ENCODE results near the gene PRSS50.

Gene PRSS50

GRCh38 chr3:46716461-46717441, 918 bp downstream of the PRSS50 start:
- no peak overlapping the region for H3K4me3 ChIP-seq (ENCODE audit: low read depth, low read length)
- DNase-seq (ENCODE audit: low read depth): no peak
- no peak for TF ChIP-seq CTCF (IDR thresholded peaks at IDR 0.05; ENCODE audit: low read depth, low read length, missing control alignments)

GRCh38 chr3:46715507-46716175, 2.0 kb downstream of the PRSS50 start:
- no peak for DNase-seq (ENCODE audit: low read depth)
- H3K4me3 ChIP-seq (ENCODE audit: low read depth, low read length): no peak overlapping the region
- TF ChIP-seq CTCF (IDR thresholded peaks at IDR 0.05; ENCODE audit: low read depth, low read length, missing control alignments): no peak

GRCh38 chr3:46714728-46715506, 2.8 kb downstream of the PRSS50 start:
- no peak overlapping the region for H3K4me3 ChIP-seq (ENCODE audit: low read depth, low read length)
- TF ChIP-seq CTCF (IDR thresholded peaks at IDR 0.05; ENCODE audit: low read depth, low read length, missing control alignments): no peak
- DNase-seq (ENCODE audit: low read depth): no peak

GRCh38 chr3:46713898-46714552, 3.6 kb downstream of the PRSS50 start:
- no peak for TF ChIP-seq CTCF (IDR thresholded peaks at IDR 0.05; ENCODE audit: low read depth, low read length, missing control alignments)
- DNase-seq (ENCODE audit: low read depth): peak; percentile 40
- no peak overlapping the region for H3K4me3 ChIP-seq (ENCODE audit: low read depth, low read length)

GRCh38 chr3:46713050-46713897, 4.4 kb downstream of the PRSS50 start:
- DNase-seq (ENCODE audit: low read depth): no peak
- no peak overlapping the region for H3K4me3 ChIP-seq (ENCODE audit: low read depth, low read length)
- TF ChIP-seq CTCF (IDR thresholded peaks at IDR 0.05; ENCODE audit: low read depth, low read length, missing control alignments): no peak

Measured in GM12864 (cell line).